HG02981 (cell line): ENCODE results near the gene BAIAP2L1.

Experiments
- ATAC-seq: cut with Tn5 transposase; IDR thresholded peaks from one replicate; pipeline ENCODE4 v1.9.1; 2021; ENCODE audit warnings: mild to moderate bottlenecking, moderate library complexity; ENCODE audit not compliant: unreplicated experiment

The BAIAP2L1 gene

GRCh38 chr7:98242342-98242741 is 158.5 kb downstream of the BAIAP2L1 start:
- ATAC-seq = no peak

- peak; percentile 20 for ATAC-seq
Observed at GRCh38 chr7:98241674-98242241, 159.1 kb downstream of the BAIAP2L1 start.
